H1 (cell line): ENCODE results near the gene RBM6. TPM values are rescaled to one million over a fixed set of nuclear protein-coding genes. Genes with fewer than 3 reads are reported as not detected.
A peak's percentile ranks its signal among the peaks of the same experiment; 100 is the strongest.

ENCODE experiments used
- ASH2L ChIP-seq: fragments of 200-600, 300-600 bp; sonication (generic); IDR thresholded peaks from one replicate; pipeline ENCODE4 v1.7.1; 2017; ENCODE audit warnings: low read length
- BACH1 ChIP-seq: IDR thresholded peaks from 2 replicates; pipeline ENCODE4 v1.6.1; 2012; ENCODE audit warnings: low read length, improper control_type of control experiment
- BCL11A ChIP-seq, 2 experiments: IDR thresholded peaks; one replicate each; pipeline ENCODE4 v1.6.1; 2011; ENCODE audit warnings: low read depth in 2 of 2, low read length in 2 of 2, mild to moderate bottlenecking in 2 of 2
- CBX5 ChIP-seq: fragments of 300-800, 300-1000 bp; sonication (generic); IDR thresholded peaks from 2 replicates; pipeline ENCODE4 v1.7.1; 2016; ENCODE audit warnings: antibody characterized with exemption, low read length, low read depth
- CEBPB ChIP-seq: IDR thresholded peaks from 2 replicates; pipeline ENCODE4 v1.6.1; 2012; ENCODE audit warnings: low read depth, low read length
- CHD2 ChIP-seq: IDR thresholded peaks from 2 replicates; pipeline ENCODE4 v1.6.1; 2012; ENCODE audit warnings: low read length, improper control_type of control experiment
- GTF2F1 ChIP-seq: IDR thresholded peaks from 2 replicates; pipeline ENCODE4 v1.6.1; 2012; ENCODE audit warnings: low read depth, low read length, improper control_type of control experiment, borderline replicate concordance
- HDAC6 ChIP-seq: IDR thresholded peaks from one replicate; pipeline ENCODE4 v1.7.1; 2012; ENCODE audit warnings: low read depth, mild to moderate bottlenecking, inconsistent platforms, low read length, moderate library complexity
- JUND ChIP-seq: IDR thresholded peaks from 2 replicates; pipeline ENCODE4 v1.6.1; 2011; ENCODE audit warnings: mild to moderate bottlenecking, improper control_type of control experiment, low read length
- KDM1A ChIP-seq: fragments of 200-600, 300-600 bp; sonication (generic); IDR thresholded peaks from 2 replicates; pipeline ENCODE4 v1.7.1; 2016; ENCODE audit warnings: mild to moderate bottlenecking, low read length, borderline replicate concordance
- NANOG ChIP-seq: IDR thresholded peaks from 2 replicates; pipeline ENCODE4 v1.6.1; 2011; ENCODE audit warnings: low read length, low read depth, mild to moderate bottlenecking, inconsistent platforms; ENCODE audit not compliant: insufficient read depth, poor library complexity, severe bottlenecking
- POLR2A ChIP-seq, 2 experiments: IDR thresholded peaks; 1 replicate in 1 of 2; 2 replicates in 1 of 2; pipeline ENCODE4 v1.6.1; 2011; ENCODE audit warnings: low read depth in 2 of 2, low read length in 2 of 2, mild to moderate bottlenecking in 2 of 2; ENCODE audit errors: control extremely low read depth in 1 of 2
- POLR2AphosphoS5 ChIP-seq: IDR thresholded peaks from 2 replicates; pipeline ENCODE4 v1.6.1; 2011; ENCODE audit warnings: low read depth, low read length
- RFX5 ChIP-seq: IDR thresholded peaks from 2 replicates; pipeline ENCODE4 v1.6.1; 2011; ENCODE audit warnings: low read depth, low read length, improper control_type of control experiment, borderline replicate concordance
- SAP30 ChIP-seq: fragments of 300-600 bp; sonication (generic); IDR thresholded peaks from 2 replicates; pipeline ENCODE4 v1.7.1; 2012; ENCODE audit warnings: low read length, moderate library complexity, mild to moderate bottlenecking, inconsistent platforms; ENCODE audit not compliant: insufficient read depth, insufficient replicate concordance
- SIN3A ChIP-seq, 2 experiments: IDR thresholded peaks in 1 of 2; conservative IDR thresholded peaks in 1 of 2; 2 replicates each; pipeline ENCODE4 v1.6.1; 2011 to 2012; ENCODE audit warnings: low read length in 2 of 2, improper control_type of control experiment in 1 of 2, low read depth in 1 of 2, mild to moderate bottlenecking in 1 of 2
- TAF1 ChIP-seq: IDR thresholded peaks from 2 replicates; pipeline ENCODE4 v1.6.1; 2011; ENCODE audit warnings: mild to moderate bottlenecking, low read depth, low read length
- TBP ChIP-seq: IDR thresholded peaks from 2 replicates; pipeline ENCODE4 v1.6.1; 2011; ENCODE audit warnings: low read depth, low read length, improper control_type of control experiment
- YY1 ChIP-seq: IDR thresholded peaks from 2 replicates; pipeline ENCODE4 v1.6.1; 2011; ENCODE audit warnings: low read depth, mild to moderate bottlenecking, low read length
- polyA plus RNA-seq, 7 experiments: library from polyadenylated mRNA; depleted of rRNA in 3 of 7; stranded (reverse) in 5 of 7; unstranded in 2 of 7; fragments of >200 nt in 5 of 7; fragments of 200-250 nt in 2 of 7; gene quantifications; 1 replicate in 5 of 7; 2 replicates in 1 of 7; 4 replicates in 1 of 7; pipeline versions ENCODE4 v1.2.1 to v1.2.3, GENCODE V29; 2011 to 2013; ENCODE audit warnings: missing spikeins in 2 of 7, mixed read lengths in 2 of 7
- total RNA-seq: library from RNA; stranded (reverse); fragmentation: NEBNext Ultra II Directional; extraction: Animal tissue kit (Norgen Biotek cat#: 25700); gene quantifications from 2 replicates; pipeline ENCODE4 v1.2.1, GENCODE V29; 2021
- TF ChIP-seq, protein P1 (sequence below): IDR thresholded peaks from 2 replicates; pipeline ENCODE4 v1.6.1; 2012; ENCODE audit warnings: inconsistent platforms
- TF ChIP-seq, protein P2 (sequence below): IDR thresholded peaks from 2 replicates; pipeline ENCODE4 v1.6.1; 2012; ENCODE audit warnings: inconsistent platforms

RBM6 gene
- total and polyA plus RNA-seq, 2 of the 8 experiments (the other 6 are each of a cell fraction or from before 2014, with no cell fraction given) = 30.6 to 80.1 TPM

DNA sequence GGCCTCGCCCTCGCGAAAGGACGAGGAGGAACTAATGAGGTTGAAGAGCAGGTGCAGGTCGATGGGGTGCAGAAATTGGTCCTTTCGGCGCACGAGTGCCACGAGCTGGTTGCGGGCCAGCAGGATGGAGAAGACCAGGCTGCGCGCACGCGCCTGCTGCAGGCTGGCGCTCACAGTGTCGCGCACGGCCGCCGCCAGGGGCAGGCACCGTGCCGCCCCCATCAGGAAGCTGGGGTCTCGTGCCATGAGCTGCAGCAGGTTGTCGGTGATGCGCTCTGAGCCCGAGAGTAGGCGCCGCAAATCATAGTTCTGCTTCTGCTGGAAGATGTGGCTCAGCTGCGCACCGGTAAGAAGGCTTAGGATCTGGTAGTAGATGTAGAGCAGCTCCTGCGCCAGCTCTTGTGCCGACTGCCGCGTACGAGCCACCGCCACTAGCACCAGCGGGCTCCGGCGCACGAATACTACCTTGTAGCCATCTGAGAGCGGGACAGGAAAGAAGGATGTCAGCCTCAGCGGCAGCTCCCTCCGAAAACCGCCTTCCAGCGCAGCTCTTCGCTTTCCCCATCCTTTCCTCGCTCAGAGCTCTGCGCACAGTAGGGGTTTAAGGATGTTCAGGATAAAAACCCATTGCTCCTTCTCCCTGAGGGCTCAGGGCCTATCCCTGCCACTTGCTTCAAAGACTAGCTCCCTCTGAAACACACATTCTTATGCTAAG lies 29.4 kb upstream of the RBM6 start (continued):
- TF ChIP-seq SIN3A (conservative IDR thresholded peaks at IDR 0.05 in 1 of 2, IDR thresholded peaks at IDR 0.05 in 1 of 2; ENCODE audit: low read depth in 1 of 2, low read length in 2 of 2) (no peak), TBP (peak; percentile 26; the same call in 1 of the 2 replicates), NANOG (no peak), JUND (no peak), POLR2A (IDR thresholded peaks at IDR 0.05; ENCODE audit: control extremely low read depth in 1 of 2, low read depth in 2 of 2, low read length in 2 of 2) (peak in 1 of 2 experiments; percentile 49; a peak in 2 of 3 replicates), TAF1 (no peak), CEBPB (no peak), KDM1A (no peak), YY1 (peak; percentile 48; the same call in 1 of the 2 replicates), RFX5 (no peak), HDAC6 (no peak), CHD2 (no peak), CBX5 (no peak), POLR2AphosphoS5 (peak; percentile 42; the same call in 1 of the 2 replicates), GTF2F1 (no peak), BCL11A (IDR thresholded peaks at IDR 0.05; ENCODE audit: low read depth in 2 of 2, low read length in 2 of 2) (no peak), SAP30 (no peak), BACH1 (no peak), ASH2L (peak; percentile 60)
- TF ChIP-seq, protein P1, sequence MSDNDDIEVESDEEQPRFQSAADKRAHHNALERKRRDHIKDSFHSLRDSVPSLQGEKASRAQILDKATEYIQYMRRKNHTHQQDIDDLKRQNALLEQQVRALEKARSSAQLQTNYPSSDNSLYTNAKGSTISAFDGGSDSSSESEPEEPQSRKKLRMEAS = peak; percentile 95
- TF ChIP-seq, protein P2, sequence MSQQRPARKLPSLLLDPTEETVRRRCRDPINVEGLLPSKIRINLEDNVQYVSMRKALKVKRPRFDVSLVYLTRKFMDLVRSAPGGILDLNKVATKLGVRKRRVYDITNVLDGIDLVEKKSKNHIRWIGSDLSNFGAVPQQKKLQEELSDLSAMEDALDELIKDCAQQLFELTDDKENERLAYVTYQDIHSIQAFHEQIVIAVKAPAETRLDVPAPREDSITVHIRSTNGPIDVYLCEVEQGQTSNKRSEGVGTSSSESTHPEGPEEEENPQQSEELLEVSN = peak; percentile 69
